Chondrocyte (in vitro differentiated cells): ENCODE data around the gene MOB2. TPM values are rescaled to one million over a fixed set of nuclear protein-coding genes. Genes with fewer than 3 reads are reported as not detected.

Experiments used
- DNase-seq: peaks from one replicate; pipeline ENCODE4 v3.0.0; 2021; ENCODE audit warnings: mixed read lengths, low spot score
- H3K27ac Mint-ChIP-seq: one replicate; pipeline ENCODE4 v1.8.0; 2021; ENCODE audit warnings: mild to moderate bottlenecking, moderate library complexity, mixed read lengths; ENCODE audit not compliant: unreplicated experiment
- H3K27me3 Mint-ChIP-seq: 2 replicates; pipeline ENCODE4 v1.8.0; 2021; ENCODE audit warnings: low read depth, mixed read lengths
- H3K36me3 Mint-ChIP-seq: 2 replicates; pipeline ENCODE4 v1.8.0; 2021; ENCODE audit warnings: low read depth, mixed read lengths
- H3K4me1 Mint-ChIP-seq: 2 replicates; pipeline ENCODE4 v1.8.0; 2021; ENCODE audit warnings: low read depth, mild to moderate bottlenecking, mixed read lengths
- H3K4me3 Mint-ChIP-seq: one replicate; pipeline ENCODE4 v1.8.0; 2021; ENCODE audit warnings: mild to moderate bottlenecking, moderate library complexity, mixed read lengths; ENCODE audit not compliant: unreplicated experiment
- H3K9me3 Mint-ChIP-seq: 2 replicates; pipeline ENCODE4 v1.8.0; 2021; ENCODE audit warnings: low read depth, mixed read lengths
- CTCF ChIP-seq: fragments of 200-600 bp; sonication (generic); IDR thresholded peaks from 2 replicates; pipeline ENCODE4 v1.5.0; 2021; ENCODE audit warnings: antibody characterized with exemption, mild to moderate bottlenecking, moderate library complexity
- total RNA-seq: library from RNA; stranded (reverse); gene quantifications from 3 replicates; pipeline ENCODE4 v1.2.1, GENCODE V29; 2021

The MOB2 gene
- total RNA-seq, 1 donor from 2014 or later, result 28.0 TPM

GRCh38 chr11:1442163-1442562 lies 44.4 kb downstream of the MOB2 start:
- no peaks in the 10 kb centered on the region for H3K36me3 Mint-ChIP-seq
- no peak for TF ChIP-seq CTCF
- H3K4me1 Mint-ChIP-seq, result no peaks in the 10 kb centered on the region
- H3K27ac Mint-ChIP-seq, result no peak overlapping the region
- DNase-seq, result no peak
- H3K27me3 Mint-ChIP-seq, result no peaks in the 10 kb centered on the region
- H3K4me3 Mint-ChIP-seq, result no peak overlapping the region
- H3K9me3 Mint-ChIP-seq, result no peaks in the 10 kb centered on the region

GRCh38 chr11:1440496-1440895 lies 46.1 kb downstream of the MOB2 start:
- no peaks in the 10 kb centered on the region for H3K9me3 Mint-ChIP-seq
- H3K27me3 Mint-ChIP-seq, result no peaks in the 10 kb centered on the region
- no peaks in the 10 kb centered on the region for H3K4me1 Mint-ChIP-seq
- H3K27ac Mint-ChIP-seq, result no peak overlapping the region
- H3K4me3 Mint-ChIP-seq, result no peak overlapping the region
- no peaks in the 10 kb centered on the region for H3K36me3 Mint-ChIP-seq
- no peak for DNase-seq
- no peak for TF ChIP-seq CTCF

GRCh38 chr11:1440066-1440465 lies 46.5 kb downstream of the MOB2 start:
- no peak for DNase-seq
- Mint-ChIP-seq H3K4me1 (no peaks in the 10 kb centered on the region), H3K36me3 (no peaks in the 10 kb centered on the region), H3K27me3 (no peaks in the 10 kb centered on the region), H3K9me3 (no peaks in the 10 kb centered on the region), H3K4me3 (no peak overlapping the region), H3K27ac (no peak overlapping the region)
- no peak for TF ChIP-seq CTCF

GRCh38 chr11:1439341-1439740 lies 47.2 kb downstream of the MOB2 start:
- Mint-ChIP-seq H3K27ac (no peak overlapping the region), H3K9me3 (no peaks in the 10 kb centered on the region), H3K4me1 (no peaks in the 10 kb centered on the region), H3K4me3 (no peak overlapping the region), H3K36me3 (no peaks in the 10 kb centered on the region), H3K27me3 (no peaks in the 10 kb centered on the region)
- TF ChIP-seq CTCF, result no peak
- DNase-seq, result no peak

DNA sequence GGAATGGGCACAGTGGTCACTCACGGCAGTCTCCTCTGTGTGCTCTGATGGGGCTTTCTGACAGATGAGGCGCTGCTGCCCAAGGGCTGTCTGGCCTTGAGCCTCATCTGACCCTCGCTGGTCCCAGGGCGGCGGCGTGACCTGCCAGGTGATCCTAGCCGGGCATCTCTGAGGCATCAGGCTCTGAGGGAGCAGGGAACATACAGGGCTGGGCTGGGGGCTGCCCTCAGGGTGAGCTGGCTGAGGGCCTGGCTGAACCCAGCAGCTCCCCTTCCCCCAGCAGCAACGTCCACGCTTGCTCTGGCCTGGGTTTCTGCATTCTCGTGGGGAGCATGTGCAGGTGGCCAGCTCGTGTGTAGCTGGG lies 47.6 kb downstream of the MOB2 start:
- DNase-seq, result no peak
- Mint-ChIP-seq H3K36me3 (no peaks in the 10 kb centered on the region), H3K27ac (no peak overlapping the region), H3K27me3 (no peaks in the 10 kb centered on the region), H3K4me1 (no peaks in the 10 kb centered on the region), H3K9me3 (no peaks in the 10 kb centered on the region), H3K4me3 (no peak overlapping the region)
- no peak for TF ChIP-seq CTCF
